Natural killer cell (primary cell): Measurements from ENCODE around the gene PLIN4. TPM values are rescaled to one million over a fixed set of nuclear protein-coding genes. Genes with fewer than 3 reads are reported as not detected.

Experiments used
- ATAC-seq, 3 donors: fragments of 150-1000 bp in 2 of 3; fragments of 200-7000 bp in 1 of 3; cut with Tn5 transposase; 1 replicate in 1 of 3; 2 replicates in 2 of 3; pipeline ENCODE4 v1.10.0; 2021; ENCODE audit warnings: mild to moderate bottlenecking in 2 of 3, moderate library complexity in 2 of 3
- DNase-seq, 2 donors: peaks; one replicate each; pipeline versions ENCODE4 v3.0.0 to v3.0.0-alpha.2; 2013 to 2021; ENCODE audit warnings: mixed read lengths in 1 of 2
- H3K27ac ChIP-seq: one replicate; pipeline ENCODE4 v1.5.1; 2013; ENCODE audit warnings: mild to moderate bottlenecking, low read length
- H3K27me3 ChIP-seq: one replicate; pipeline ENCODE4 v1.6.1; 2013; ENCODE audit warnings: low read length; ENCODE audit not compliant: control insufficient read depth, insufficient read depth
- H3K36me3 ChIP-seq: one replicate; pipeline ENCODE4 v1.6.1; 2013; ENCODE audit warnings: low read length; ENCODE audit not compliant: control insufficient read depth, insufficient read depth
- H3K4me1 ChIP-seq: one replicate; pipeline ENCODE4 v1.6.1; 2013; ENCODE audit warnings: low read length; ENCODE audit not compliant: control insufficient read depth, insufficient read depth
- H3K4me3 ChIP-seq: one replicate; pipeline ENCODE4 v1.5.1; 2013; ENCODE audit warnings: low read length
- H3K9me3 ChIP-seq: one replicate; pipeline ENCODE4 v1.6.1; 2013; ENCODE audit warnings: low read length; ENCODE audit not compliant: control insufficient read depth, insufficient read depth
- H3K27ac Mint-ChIP-seq, 2 donors: one replicate each; pipeline ENCODE4 v1.8.0; 2022; ENCODE audit warnings: mild to moderate bottlenecking in 2 of 2, mixed read lengths in 2 of 2, moderate library complexity in 1 of 2
- H3K27me3 Mint-ChIP-seq, 2 donors: one replicate each; pipeline ENCODE4 v1.8.0; 2022; ENCODE audit warnings: low read depth in 2 of 2, mixed read lengths in 2 of 2
- H3K36me3 Mint-ChIP-seq: one replicate; pipeline ENCODE4 v1.8.0; 2022; ENCODE audit warnings: mixed read lengths
- H3K4me1 Mint-ChIP-seq, 2 donors: one replicate each; pipeline ENCODE4 v1.8.0; 2022; ENCODE audit warnings: mixed read lengths in 2 of 2
- H3K4me3 Mint-ChIP-seq: one replicate; pipeline ENCODE4 v1.8.0; 2022; ENCODE audit warnings: mild to moderate bottlenecking, moderate library complexity, mixed read lengths
- H3K9me3 Mint-ChIP-seq, 2 donors: one replicate each; pipeline ENCODE4 v1.8.0; 2022; ENCODE audit warnings: mixed read lengths in 2 of 2
- CTCF ChIP-seq: fragments of 200-600 bp; IDR thresholded peaks from one replicate; pipeline ENCODE4 v1.8.0; 2022; ENCODE audit warnings: antibody characterized with exemption
- WGBS: methylation state at CpG from one replicate; pipeline ENCODE4 v1.1.7; 2013; ENCODE audit warnings: missing lambda C conversion rate; ENCODE audit not compliant: insufficient coverage; 5-methylcytosine and 5-hydroxymethylcytosine counted together
- intact Hi-C: fragments of 100-400 bp; cut with micrococcal nuclease; formaldehyde crosslinking; loops from one replicate; pipeline ENCODE4 v1.14.2; 2022
- total RNA-seq, 4 donors: library from RNA; stranded (reverse); fragments of 120-200 nt in 1 of 4; gene quantifications; one replicate each; pipeline versions ENCODE4 v1.2.3 to v1.2.4, GENCODE V29; 2013 to 2022

The PLIN4 gene
- total RNA-seq, 3 donors from 2014 or later (not counting 1 experiment from before 2014, with no cell fraction given), result 0.33 TPM; not detected in 2

GRCh38 chr19:4505570-4506448 lies 12.5 kb downstream of the PLIN4 start:
- no peaks in the 10 kb centered on the region for H3K27me3 ChIP-seq
- WGBS, result 97% methylated on average over 34 of the region's 34 CpGs
- no peaks in the 10 kb centered on the region for H3K27me3 Mint-ChIP-seq
- no peaks in the 10 kb centered on the region for H3K9me3 Mint-ChIP-seq
- H3K36me3 Mint-ChIP-seq, result no peaks in the 10 kb centered on the region
- H3K4me3 ChIP-seq, result no peak overlapping the region
- no peaks in the 10 kb centered on the region for H3K4me1 ChIP-seq
- H3K4me1 Mint-ChIP-seq, result peaks cover 6 to 12% of the 10 kb centered on the region in 2 donors
- peak overlapping the region in 1 of 2 donors; percentile 50 for H3K27ac Mint-ChIP-seq
- no peak overlapping the region for H3K4me3 Mint-ChIP-seq
- DNase-seq (no peak), ATAC-seq (no peak)
- H3K36me3 ChIP-seq, result peaks cover 2% of the 10 kb centered on the region
- intact Hi-C loops, result no loop called here
- no peak overlapping the region for H3K27ac ChIP-seq
- no peaks in the 10 kb centered on the region for H3K9me3 ChIP-seq
- TF ChIP-seq CTCF, result no peak

GRCh38 chr19:4504891-4505569 lies 13.3 kb downstream of the PLIN4 start:
- DNase-seq (no peak), ATAC-seq (no peak)
- TF ChIP-seq CTCF, result no peak
- Mint-ChIP-seq H3K27ac (no peak overlapping the region), H3K36me3 (no peaks in the 10 kb centered on the region), H3K27me3 (no peaks in the 10 kb centered on the region), H3K4me1 (peaks cover 6 to 12% of the 10 kb centered on the region in 2 donors), H3K4me3 (no peak overlapping the region), H3K9me3 (no peaks in the 10 kb centered on the region)
- Histone ChIP-seq H3K4me3 (no peak overlapping the region), H3K4me1 (no peaks in the 10 kb centered on the region), H3K27ac (no peak overlapping the region), H3K9me3 (no peaks in the 10 kb centered on the region), H3K36me3 (peaks cover 2% of the 10 kb centered on the region), H3K27me3 (no peaks in the 10 kb centered on the region)
- WGBS, result 82% methylated on average over 14 of the region's 15 CpGs
- intact Hi-C loops, result no loop called here

- peaks cover 2% of the 10 kb centered on the region for H3K36me3 ChIP-seq
- no peak overlapping the region for H3K27ac ChIP-seq
- 96% methylated on average over 23 of the region's 23 CpGs for WGBS
- H3K4me1 ChIP-seq, result no peaks in the 10 kb centered on the region
- no peaks in the 10 kb centered on the region for H3K9me3 ChIP-seq
- peaks cover 6 to 12% of the 10 kb centered on the region in 2 donors for H3K4me1 Mint-ChIP-seq
- no peaks in the 10 kb centered on the region for H3K9me3 Mint-ChIP-seq
- H3K27me3 Mint-ChIP-seq, result no peaks in the 10 kb centered on the region
- no peak overlapping the region for H3K4me3 Mint-ChIP-seq
- no peaks in the 10 kb centered on the region for H3K36me3 Mint-ChIP-seq
- no peak for TF ChIP-seq CTCF
- no peak overlapping the region for H3K4me3 ChIP-seq
- intact Hi-C loops, result no loop called here
- H3K27me3 ChIP-seq, result no peaks in the 10 kb centered on the region
- H3K27ac Mint-ChIP-seq, result no peak overlapping the region
- no peak for ATAC-seq
- no peak for DNase-seq
Observed at GRCh38 chr19:4504297-4504701, 14.0 kb downstream of the PLIN4 start.
